Left lung (tissue), 14 donors: Measurements from ENCODE around the gene NRN1L. TPM values are rescaled to one million over a fixed set of nuclear protein-coding genes. Genes with fewer than 3 reads are reported as not detected.
"Not testable (repeated sequence)": the region's sequence is repeated elsewhere in the genome, so short reads cannot be mapped to it uniquely, and the experiment has no call there.

Experiments used
- ATAC-seq: fragments of 200-7000 bp; cut with Tn5 transposase; one replicate; pipeline ENCODE4 v1.9.1; 2020; ENCODE audit warnings: moderate library complexity
- DNase-seq, 4 donors: peaks; one replicate each; pipeline ENCODE4 v3.0.0-alpha.2; 2013 to 2020
- H3K27ac ChIP-seq, 2 donors: fragments of 200-600 bp; sonication (generic) in 1 of 2; one replicate each; pipeline versions ENCODE4 v1.5.0 to v1.8.0; 2020 to 2021
- H3K27me3 ChIP-seq, 2 donors: fragments of 200-600 bp; sonication (generic) in 1 of 2; one replicate each; pipeline versions ENCODE4 v1.5.0 to v1.8.0; 2020 to 2021
- H3K36me3 ChIP-seq, 2 donors: fragments of 200-600 bp; sonication (generic) in 1 of 2; one replicate each; pipeline versions ENCODE4 v1.5.0 to v1.8.0; 2020 to 2021
- H3K4me1 ChIP-seq, 2 donors: fragments of 200-600 bp; one replicate each; pipeline ENCODE4 v1.8.0; 2021
- H3K4me3 ChIP-seq, 2 donors: fragments of 200-600 bp; sonication (generic) in 1 of 2; one replicate each; pipeline versions ENCODE4 v1.5.0 to v1.8.0; 2020 to 2021; ENCODE audit warnings: mild to moderate bottlenecking in 1 of 2
- H3K9me3 ChIP-seq, 2 donors: fragments of 200-600 bp; sonication (generic) in 1 of 2; one replicate each; pipeline versions ENCODE4 v1.5.0 to v1.8.0; 2020 to 2021
- CTCF ChIP-seq, 2 donors: fragments of 200-600 bp; sonication (generic) in 1 of 2; IDR thresholded peaks; one replicate each; pipeline versions ENCODE4 v1.5.0 to v1.8.0; 2021; ENCODE audit warnings: antibody characterized with exemption in 2 of 2
- intact Hi-C, 2 donors: fragments of 100-400 bp; cut with DNase I; formaldehyde crosslinking; loops; one replicate each; pipeline versions ENCODE4 v1.11.2 to v1.14.2; 2022
- long read RNA-seq, 12 donors: library from polyadenylated mRNA in 2 of 12; unstranded in 2 of 12; transcript quantifications; one replicate each; pipeline ENCODE4 v2.0.0 and lab custom pipeline, GENCODE V29; 2019 to 2026
- polyA plus RNA-seq, 6 donors: library from polyadenylated mRNA; unstranded; fragments of 120-200 nt; gene quantifications; one replicate each; pipeline ENCODE4 v1.2.1, GENCODE V29; 2013; ENCODE audit not compliant: insufficient read length in 6 of 6
- total RNA-seq, 2 donors: library from RNA; stranded (reverse); fragmentation: NEBNext Ultra II Directional; extraction: Animal tissue kit (Norgen Biotek cat#: 25700); gene quantifications; one replicate each; pipeline ENCODE4 v1.2.1, GENCODE V29; 2021
- donor health status: DM: no; HTN: yes; CAD: no.
- donor health status: DM: no; HTN: no; CAD: no.

NRN1L gene
- 1 to 10 TPM in 1 of 2 donors, not detected in 1; 1.7 TPM for total RNA-seq
- 1 to 10 TPM; 1.1 to 2.6 (median 1.9) TPM for polyA plus RNA-seq
- long read RNA-seq, donor 1, partial matches to known transcripts = 0 of 1 reads
- long read RNA-seq, donor 1, other reads (novel, unspliced or antisense) = 0 of 1 reads
- long read RNA-seq, donor 2, partial matches to known transcripts = 0 of 1 reads
- long read RNA-seq, donor 2, other reads (novel, unspliced or antisense) = 0 of 1 reads
- long read RNA-seq, donor 3 = 0 reads
- long read RNA-seq, donor 4, partial matches to known transcripts = 0 of 3 reads
- long read RNA-seq, donor 4, other reads (novel, unspliced or antisense) = 2 of 3 reads
- long read RNA-seq, donor 5, partial matches to known transcripts = 0 of 2 reads
- long read RNA-seq, donor 5, other reads (novel, unspliced or antisense) = 0 of 2 reads
- long read RNA-seq, donor 6, partial matches to known transcripts = 0 of 1 reads
- long read RNA-seq, donor 6, other reads (novel, unspliced or antisense) = 0 of 1 reads
- long read RNA-seq, donor 7, partial matches to known transcripts = 0 of 1 reads
- long read RNA-seq, donor 7, other reads (novel, unspliced or antisense) = 0 of 1 reads
- long read RNA-seq, donor 8 = 0 reads
- long read RNA-seq, donor 9 = 0 reads
- long read RNA-seq, donor 10 = 0 reads
- long read RNA-seq, donor 11 = 0 reads
- long read RNA-seq, donor 12, partial matches to known transcripts = 0 of 2 reads
- long read RNA-seq, donor 12, other reads (novel, unspliced or antisense) = 0 of 2 reads

- no peak within 1 kb of the TSS for H3K4me3 ChIP-seq
- H3K36me3 ChIP-seq = peaks cover 0 to 74% of the 10 kb centered on the region in 2 donors
- H3K9me3 ChIP-seq = no peaks in the 10 kb centered on the region
- TF ChIP-seq CTCF (IDR thresholded peaks at IDR 0.05) = no peak
- peaks cover 0 to 12% of the 10 kb centered on the region in 2 donors for H3K4me1 ChIP-seq
- intact Hi-C loops = loop anchor here in 1 of 2 donors (5.0 kb wide), 1 partner anchor 43 kb away; no protein-coding TSS in a partner anchor
- no peak within 1 kb of the TSS for H3K27ac ChIP-seq
- ATAC-seq = peak; percentile 87
- H3K27me3 ChIP-seq = no peaks in the 10 kb centered on the region
- peak; percentile 77 to 92 (median 88) for DNase-seq
Measured at GRCh38 chr16:67884684-67885083, at the start of gene NRN1L. Gene NRN1L (plus strand): TSS chr16:67884885. CDS start chr16:67884904, 19 bp downstream.

GRCh38 chr16:67837190-67837589 lies 47.5 kb upstream of the NRN1L start:
- DNase-seq, H3K27ac ChIP-seq, ATAC-seq, H3K9me3 ChIP-seq, H3K4me3 ChIP-seq, H3K27me3 ChIP-seq, H3K36me3 ChIP-seq, intact Hi-C loops: not testable (repeated sequence)
- peaks cover 2 to 22% of the 10 kb centered on the region in 2 donors for H3K4me1 ChIP-seq

GRCh38 chr16:67837811-67838210 lies 46.9 kb upstream of the NRN1L start:
- DNase-seq = no peak
- TF ChIP-seq CTCF (IDR thresholded peaks at IDR 0.05) = no peak
- ATAC-seq = no peak
- no peaks in the 10 kb centered on the region for H3K36me3 ChIP-seq
- H3K27me3 ChIP-seq = no peaks in the 10 kb centered on the region
- peaks cover 0 to 18% of the 10 kb centered on the region in 2 donors for H3K4me1 ChIP-seq
- H3K4me3 ChIP-seq = no peak overlapping the region
- intact Hi-C loops = no loop called here
- H3K27ac ChIP-seq = no peak overlapping the region
- H3K9me3 ChIP-seq = no peaks in the 10 kb centered on the region

GRCh38 chr16:67841198-67841815 lies 43.4 kb upstream of the NRN1L start:
- no peak for TF ChIP-seq CTCF (IDR thresholded peaks at IDR 0.05)
- peak overlapping the region; percentile 61 to 83 for H3K4me3 ChIP-seq
- intact Hi-C loops = no loop called here
- H3K36me3 ChIP-seq = no peaks in the 10 kb centered on the region
- H3K27me3 ChIP-seq = no peaks in the 10 kb centered on the region
- DNase-seq (no peak), ATAC-seq (no peak)
- peaks cover 30 to 42% of the 10 kb centered on the region in 2 donors for H3K4me1 ChIP-seq
- peak overlapping the region; percentile 97 to 100 for H3K27ac ChIP-seq
- H3K9me3 ChIP-seq = no peaks in the 10 kb centered on the region

GRCh38 chr16:67841816-67842508 lies 42.7 kb upstream of the NRN1L start, which contains the start of gene THAP11:
Gene THAP11 (plus strand): TSS chr16:67842320. CDS start chr16:67842555, 235 bp downstream.
- ATAC-seq = peak; percentile 82
- peak within 1 kb of the TSS; percentile 97 to 100 for H3K27ac ChIP-seq
- peak; percentile 94 to 98 (median 96) for DNase-seq
- TF ChIP-seq CTCF (IDR thresholded peaks at IDR 0.05) = peak; percentile 78 to 92
- H3K4me3 ChIP-seq = peak within 1 kb of the TSS; percentile 61 to 83
- intact Hi-C loops = no loop called here
- H3K4me1 ChIP-seq = peaks cover 30 to 43% of the 10 kb centered on the region in 2 donors
- H3K27me3 ChIP-seq = no peaks in the 10 kb centered on the region
- H3K36me3 ChIP-seq = no peaks in the 10 kb centered on the region
- no peaks in the 10 kb centered on the region for H3K9me3 ChIP-seq
